A673 (cell line): ENCODE results near the gene VASH2. TPM values are rescaled to one million over a fixed set of nuclear protein-coding genes. Genes with fewer than 3 reads are reported as not detected.

Experiments
- BruUV-seq: library from RNA; stranded (reverse); fragments of 400-500 nt; replicated peaks from 2 replicates; lab custom pipeline; 2021; lab: Mats Ljungman, UMichigan
- CTCF ChIA-PET: fragments of 300-600 bp; sonication (Branson Sonifier 250); formaldehyde crosslinking; loops from one replicate; lab custom pipeline; 2022; ENCODE audit warnings: antibody characterized with exemption; lab: Charles Lee
- POLR2A ChIA-PET: fragments of 300-600 bp; sonication (Branson Sonifier 250); formaldehyde crosslinking; loops from one replicate; lab custom pipeline; 2022; ENCODE audit warnings: antibody characterized with exemption; ENCODE audit not compliant: low non-redundant PET; lab: Charles Lee
- DNase-seq: peaks from one replicate; pipeline ENCODE4 v3.0.0-alpha.2; 2015; ENCODE audit warnings: low spot score
- H3K27ac ChIP-seq: fragments of 200-600 bp; sonication (generic); 2 replicates; pipeline ENCODE4 v1.5.1; 2016; ENCODE audit warnings: mixed run types, low read depth, mild to moderate bottlenecking, mixed read lengths, antibody characterized with exemption, low read length; ENCODE audit not compliant: poor library complexity, severe bottlenecking
- H3K27me3 ChIP-seq: fragments of 200-600 bp; sonication (generic); replicated peaks from 2 replicates; pipeline ENCODE4 v1.6.1; 2017; ENCODE audit warnings: mixed run types, low read depth, mild to moderate bottlenecking, mixed read lengths, antibody characterized with exemption, low read length; ENCODE audit not compliant: insufficient read depth, poor library complexity
- H3K36me3 ChIP-seq: fragments of 200-600 bp; sonication (generic); 2 replicates; pipeline ENCODE4 v1.6.1; 2016; ENCODE audit warnings: mixed run types, mild to moderate bottlenecking, mixed read lengths, antibody characterized with exemption, low read length; ENCODE audit not compliant: insufficient read depth, poor library complexity, severe bottlenecking
- H3K4me1 ChIP-seq: fragments of 200-600 bp; sonication (generic); 2 replicates; pipeline ENCODE4 v1.6.1; 2017; ENCODE audit warnings: mixed run types, mild to moderate bottlenecking, mixed read lengths, antibody characterized with exemption, low read length; ENCODE audit not compliant: insufficient read depth, poor library complexity, severe bottlenecking
- H3K4me3 ChIP-seq: fragments of 200-600 bp; sonication (generic); 2 replicates; pipeline ENCODE4 v1.5.1; 2016; ENCODE audit warnings: low read depth, mixed run types, mild to moderate bottlenecking, mixed read lengths, low read length; ENCODE audit not compliant: poor library complexity, severe bottlenecking
- H3K9me3 ChIP-seq: fragments of 200-600 bp; sonication (generic); 2 replicates; pipeline ENCODE4 v1.6.1; 2016; ENCODE audit warnings: mixed run types, low read depth, mild to moderate bottlenecking, mixed read lengths, antibody characterized with exemption, low read length; ENCODE audit not compliant: poor library complexity, severe bottlenecking
- CTCF ChIP-seq: fragments of 300-800, 200-600 bp; sonication (generic); conservative IDR thresholded peaks from 2 replicates; pipeline ENCODE4 v1.5.1; 2017; ENCODE audit warnings: low read depth, mild to moderate bottlenecking, antibody characterized with exemption, low read length, moderate library complexity, mixed read lengths
- EZH2 ChIP-seq: fragments of 200-600 bp; sonication (generic); IDR thresholded peaks from 2 replicates; pipeline ENCODE4 v1.6.1; 2017; ENCODE audit warnings: borderline replicate concordance, low read depth, mild to moderate bottlenecking, mixed read lengths, antibody characterized with exemption, low read length; ENCODE audit not compliant: poor library complexity, severe bottlenecking
- intact Hi-C: fragments of 100-400 bp; cut with micrococcal nuclease; formaldehyde crosslinking; loops from one replicate; pipeline ENCODE4 v1.10.0; 2022; ENCODE audit not compliant: unreplicated experiment
- total RNA-seq: library from RNA; stranded (reverse); gene quantifications from 2 replicates; pipeline ENCODE4 v1.2.3, GENCODE V29; 2021

Gene VASH2
- total RNA-seq, 1 experiment from 2014 or later, result 2.7 TPM

- no TSS peak for BruUV-seq
- CTCF ChIA-PET, result no interaction called here
- intact Hi-C loops, result no loop called here
Observed at GRCh38 chr1:212970085-212970484, 19.7 kb downstream of the VASH2 start.

DNA sequence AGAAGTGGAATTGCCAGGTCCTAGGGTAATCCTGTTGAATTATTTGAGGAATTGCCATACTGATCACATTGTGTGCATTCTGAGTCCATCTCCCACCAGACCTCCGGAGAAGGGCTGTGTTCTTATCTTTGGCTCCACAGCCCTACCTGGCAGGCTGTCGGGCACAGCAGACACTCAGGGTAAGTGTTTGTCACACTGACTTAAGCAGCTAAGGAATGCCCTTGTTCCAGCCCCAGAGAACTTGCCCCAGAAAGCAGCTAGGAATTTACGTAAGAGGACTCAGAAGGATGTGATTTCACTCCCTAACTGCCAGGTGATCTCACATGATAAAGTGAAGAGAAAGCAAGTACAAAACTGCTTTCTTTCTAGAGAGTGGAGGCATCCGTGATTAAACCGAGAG, 21.0 kb downstream of the VASH2 start:
- H3K27me3 ChIP-seq, result no peaks in the 10 kb centered on the region
- DNase-seq, result no peak
- POLR2A ChIA-PET, result no interaction called here
- BruUV-seq, result no TSS peak
- H3K36me3 ChIP-seq, result no peaks in the 10 kb centered on the region
- CTCF ChIA-PET, result no interaction called here
- H3K27ac ChIP-seq, result no peak overlapping the region
- H3K4me3 ChIP-seq, result no peak overlapping the region
- intact Hi-C loops, result no loop called here
- H3K4me1 ChIP-seq, result peaks cover 7% of the 10 kb centered on the region
- TF ChIP-seq EZH2 (no peak), CTCF (no peak)
- H3K9me3 ChIP-seq, result no peaks in the 10 kb centered on the region

More at GRCh38 chr1:212970085-212970484, 19.7 kb downstream of the VASH2 start:
- H3K4me1 ChIP-seq, result peaks cover 7% of the 10 kb centered on the region
- no peaks in the 10 kb centered on the region for H3K9me3 ChIP-seq
- DNase-seq, result no peak
- no peaks in the 10 kb centered on the region for H3K36me3 ChIP-seq
- no peak overlapping the region for H3K27ac ChIP-seq
- no peak overlapping the region for H3K4me3 ChIP-seq
- TF ChIP-seq CTCF, result no peak
- TF ChIP-seq EZH2, result no peak
- POLR2A ChIA-PET, result no interaction called here
- no peaks in the 10 kb centered on the region for H3K27me3 ChIP-seq

DNA sequence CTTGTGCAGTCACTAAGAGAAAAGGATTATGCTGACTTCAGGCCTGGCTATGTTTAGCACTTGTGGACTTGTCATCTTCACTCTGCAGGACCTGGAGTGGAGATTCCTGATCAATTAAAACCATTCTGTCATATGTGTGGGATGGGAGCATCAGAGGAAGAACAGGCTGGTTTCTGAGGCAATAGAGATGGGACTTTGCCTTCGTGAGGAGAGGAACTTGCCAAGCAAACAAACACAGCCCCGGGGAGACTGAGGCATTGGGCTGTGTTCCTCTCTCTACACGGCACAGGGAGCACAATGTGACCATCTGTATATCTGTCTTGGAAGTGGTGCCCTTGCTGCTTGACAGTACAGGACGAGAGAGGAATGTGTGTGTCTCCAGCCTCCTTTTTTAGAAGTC, 23.1 kb downstream of the VASH2 start:
- BruUV-seq, result no TSS peak
- Histone ChIP-seq H3K36me3 (no peaks in the 10 kb centered on the region), H3K4me3 (no peak overlapping the region), H3K4me1 (peaks cover 6% of the 10 kb centered on the region), H3K9me3 (no peaks in the 10 kb centered on the region), H3K27ac (no peak overlapping the region), H3K27me3 (no peaks in the 10 kb centered on the region)
- CTCF ChIA-PET, result no interaction called here
- intact Hi-C loops, result no loop called here
- TF ChIP-seq EZH2, result no peak
- no peak for TF ChIP-seq CTCF
- POLR2A ChIA-PET, result no interaction called here
- no peak for DNase-seq
